GM12878 (cell line): ENCODE measurements around the gene ANKRD11. TPM values are rescaled to one million over a fixed set of nuclear protein-coding genes. Genes with fewer than 3 reads are reported as not detected.

Source experiments
- ATAC-seq: fragments of 200-7000 bp; cut with Tn5 transposase; 3 replicates; pipeline ENCODE4 v1.9.1; 2020; ENCODE audit warnings: mild to moderate bottlenecking, moderate library complexity
- BruUV-seq: library from RNA; stranded (reverse); fragments of 400-500 nt; replicated peaks from 2 replicates; lab custom pipeline; 2021; lab: Mats Ljungman, UMichigan
- CTCF ChIA-PET: fragments of 300-600 bp; sonication (Branson Sonifier 250); formaldehyde crosslinking; extraction: SDS; loops from one replicate; lab custom pipeline; 2021; ENCODE audit warnings: inconsistent platforms; lab: Yijun Ruan, JAX
- POLR2A ChIA-PET: fragments of 350-600 bp; formaldehyde crosslinking; extraction: SDS; loops from one replicate; lab custom pipeline; 2021; ENCODE audit warnings: inconsistent platforms; lab: Charles Lee
- RAD21 ChIA-PET: fragments of 300-600 bp; sonication (Branson Sonifier 250); formaldehyde crosslinking; loops from one replicate; lab custom pipeline; 2023; ENCODE audit warnings: antibody characterized with exemption; ENCODE audit not compliant: unreplicated experiment; lab: Charles Lee
- SMC1A ChIA-PET: fragments of 300-600 bp; sonication (Branson Sonifier 250); formaldehyde crosslinking; loops from one replicate; lab custom pipeline; 2023; ENCODE audit not compliant: unreplicated experiment, uncharacterized antibody; lab: Charles Lee
- DNase-seq: peaks from one replicate; pipeline ENCODE4 v3.0.0-alpha.2; 2011; ENCODE audit warnings: low read depth, low spot score
- FAIRE-seq: peaks from 3 replicates; lab custom pipeline; 2011; peaks lifted over from hg19 to GRCh38; lab: Jason Lieb, UNC
- H2AFZ ChIP-seq: 2 replicates; pipeline ENCODE4 v1.6.0; 2011; ENCODE audit warnings: low read depth, low read length, control low read depth; ENCODE audit not compliant: control insufficient read depth
- H3K27ac ChIP-seq: 2 replicates; pipeline ENCODE4 v1.5.1; 2011; ENCODE audit warnings: control low read depth; ENCODE audit not compliant: control insufficient read depth, insufficient read depth
- H3K27me3 ChIP-seq, 2 experiments: replicated peaks in 1 of 2; 2 replicates each; pipeline versions ENCODE4 v1.6.0 to v1.6.1; 2011; ENCODE audit warnings: low read length in 1 of 2; ENCODE audit not compliant: control insufficient read depth in 2 of 2, insufficient read depth in 2 of 2
- H3K36me3 ChIP-seq, 2 experiments: 2 replicates each; pipeline ENCODE4 v1.5.1; 2011; ENCODE audit warnings: low read length in 1 of 2; ENCODE audit not compliant: control insufficient read depth in 2 of 2, insufficient read depth in 2 of 2
- H3K4me1 ChIP-seq: 2 replicates; pipeline ENCODE4 v1.6.1; 2011; ENCODE audit warnings: mild to moderate bottlenecking, low read length, moderate library complexity, mixed read lengths; ENCODE audit not compliant: control insufficient read depth, insufficient read depth
- H3K4me2 ChIP-seq: 2 replicates; pipeline ENCODE4 v1.6.0; 2011; ENCODE audit warnings: control low read depth; ENCODE audit not compliant: control insufficient read depth, insufficient read depth
- H3K4me3 ChIP-seq: fragments of 200-600 bp; sonication (generic); 2 replicates; pipeline ENCODE4 v1.5.1; 2016
- H3K79me2 ChIP-seq: 2 replicates; pipeline ENCODE4 v1.6.0; 2011; ENCODE audit warnings: low read length; ENCODE audit not compliant: control insufficient read depth, insufficient read depth
- H3K9ac ChIP-seq: 2 replicates; pipeline ENCODE4 v1.8.0; 2011; ENCODE audit warnings: low read length, control low read depth, mixed read lengths; ENCODE audit not compliant: control insufficient read depth, insufficient read depth
- H3K9me3 ChIP-seq: replicated peaks from 3 replicates; pipeline ENCODE4 v1.5.1; 2011; ENCODE audit warnings: mild to moderate bottlenecking, low read length; ENCODE audit not compliant: control insufficient read depth, insufficient read depth
- H4K20me1 ChIP-seq: 2 replicates; pipeline ENCODE4 v1.6.0; 2011; ENCODE audit not compliant: control insufficient read depth, insufficient read depth
- BHLHE40 ChIP-seq, 2 experiments: fragments of 450-650 bp in 1 of 2; IDR thresholded peaks; 2 replicates each; pipeline ENCODE4 v1.6.1; 2011 to 2017; ENCODE audit warnings: low read depth in 2 of 2, borderline replicate concordance in 1 of 2, improper control_type of control experiment in 1 of 2, low read length in 1 of 2, mild to moderate bottlenecking in 1 of 2
- DPF2 ChIP-seq: fragments of 450-650 bp; IDR thresholded peaks from 2 replicates; pipeline ENCODE4 v1.6.1; 2017; ENCODE audit warnings: mild to moderate bottlenecking
- GATAD2B ChIP-seq: fragments of 450-650 bp; conservative IDR thresholded peaks from 2 replicates; pipeline ENCODE4 v1.6.1; 2017; ENCODE audit warnings: low read depth, mild to moderate bottlenecking, moderate library complexity
- HDAC6 ChIP-seq: fragments of 200-600 bp; sonication (generic); IDR thresholded peaks from one replicate; pipeline ENCODE4 v1.8.0; 2017; ENCODE audit warnings: antibody characterized with exemption; ENCODE audit not compliant: unreplicated experiment
- MEF2A ChIP-seq: IDR thresholded peaks from 2 replicates; pipeline ENCODE4 v1.6.1; 2011; ENCODE audit warnings: low read depth, mild to moderate bottlenecking, low read length, moderate library complexity; ENCODE audit not compliant: insufficient read depth
- MYB ChIP-seq: fragments of 150-350 bp; IDR thresholded peaks from 2 replicates; pipeline ENCODE4 v1.6.1; 2014; ENCODE audit warnings: mild to moderate bottlenecking, low read depth, low read length, borderline replicate concordance
- NFXL1 ChIP-seq: fragments of 450-650 bp; IDR thresholded peaks from 2 replicates; pipeline ENCODE4 v1.6.1; 2017; ENCODE audit warnings: antibody characterized with exemption, mild to moderate bottlenecking, borderline replicate concordance
- NR2F1 ChIP-seq: fragments of 450-650 bp; conservative IDR thresholded peaks from 2 replicates; pipeline ENCODE4 v1.6.1; 2017; ENCODE audit warnings: mild to moderate bottlenecking
- POLR2A ChIP-seq: IDR thresholded peaks from 2 replicates; pipeline ENCODE4 v1.6.1; 2011; ENCODE audit warnings: low read depth, mild to moderate bottlenecking, low read length
- WGBS: methylation state at CpG from one replicate; pipeline ENCODE4 v1.1.6; 2016; ENCODE audit warnings: low lambda C conversion rate; ENCODE audit not compliant: insufficient replicate concordance, insufficient coverage; ENCODE audit errors: missing lambda C conversion rate; 5-methylcytosine and 5-hydroxymethylcytosine counted together
- in situ Hi-C: fragments of 300-500 bp; cut with MboI; formaldehyde crosslinking; loops from 9 replicates; pipeline ENCODE4 v1.14.3; 2018; ENCODE audit warnings: mixed read lengths
- intact Hi-C: fragments of 100-400 bp; cut with micrococcal nuclease; formaldehyde crosslinking; loops from one replicate; pipeline ENCODE4 v1.14.2; 2022; ENCODE audit not compliant: unreplicated experiment
- polyA plus RNA-seq, 11 experiments: library from polyadenylated mRNA; depleted of rRNA in 4 of 11; unstranded in 6 of 11; stranded (reverse) in 5 of 11; fragments of >200 nt; fragmentation: Nextera tagmentation in 4 of 11; fragmentation: Illumina TruSeq in 1 of 11; extraction: Ambion mirVana in 4 of 11; extraction: Trizol in 1 of 11; gene quantifications; 1 replicate in 1 of 11; 2 replicates in 10 of 11; pipeline versions ENCODE4 v1.2.1 to v1.2.3, GENCODE V29; 2011 to 2016; ENCODE audit warnings: inconsistent platforms in 2 of 11, missing spikeins in 2 of 11, low read depth in 1 of 11
- total RNA-seq, 4 experiments: library from RNA; depleted of rRNA in 3 of 4; stranded (reverse); fragments of >200 nt in 3 of 4; fragmentation: Illumina TruSeq in 1 of 4; extraction: Trizol in 1 of 4; gene quantifications; 2 replicates each; pipeline versions ENCODE4 v1.2.1 to v1.2.3, GENCODE V29; 2013 to 2021

The ANKRD11 gene
- total and polyA plus RNA-seq, 10 of the 15 experiments (the other 5 are each of a cell fraction or from before 2014, with no cell fraction given): 5.1 to 103 (median 27.4) TPM

- Histone ChIP-seq H2AFZ (no peak overlapping the region), H3K36me3 (peaks cover 2 to 3% of the 10 kb centered on the region in 2 experiments; a peak in 2 of 4 replicates), H3K9ac (no peak overlapping the region), H3K79me2 (peaks cover 85% of the 10 kb centered on the region), H3K4me3 (no peak overlapping the region), H3K27ac (no peak overlapping the region)
- no TSS peak for BruUV-seq
- DNase-seq: no peak
- ChIA-PET CTCF (interaction anchor here (0.6 kb wide), 1 partner anchor 105 kb away, joined by 3 read pairs; no protein-coding TSS in a partner anchor), POLR2A (no interaction called here), RAD21 (no interaction called here)
- FAIRE-seq: no peak
- intact Hi-C loops: no loop called here
- WGBS: 95% methylated on average over 11 of the region's 11 CpGs
- peak; percentile 56 for TF ChIP-seq POLR2A
- no peak for TF ChIP-seq MYB
- TF ChIP-seq, all 136 proteins: peak for 1
- Histone ChIP-seq H4K20me1 (peaks cover 40% of the 10 kb centered on the region), H3K27me3 (no peaks in the 10 kb centered on the region), H3K4me2 (no peak overlapping the region), H3K9me3 (no peaks in the 10 kb centered on the region), H3K4me1 (peaks cover 42% of the 10 kb centered on the region)
- ATAC-seq: no peak
- SMC1A ChIA-PET: interaction anchor here (0.8 to 1.7 kb wide), 2 partner anchors 24 to 85 kb away, joined by 3 to 5 read pairs; no protein-coding TSS in a partner anchor
- in situ Hi-C loops: no loop called here
These were observed 152.4 kb downstream of the ANKRD11 start for GRCh38 chr16:89337965-89338364.

GRCh38 chr16:89335803-89336485, 154.4 kb downstream of the ANKRD11 start:
- 78% methylated on average over 16 of the region's 16 CpGs for WGBS
- peaks cover 42% of the 10 kb centered on the region for H3K4me1 ChIP-seq
- H3K79me2 ChIP-seq: peaks cover 87% of the 10 kb centered on the region
- POLR2A ChIA-PET: interaction anchor here (0.6 to 1.3 kb wide), 2 partner anchors 141 to 246 kb away, joined by 3 to 4 read pairs; no protein-coding TSS in a partner anchor
- peak overlapping the region; percentile 60 for H3K4me2 ChIP-seq
- no peak for FAIRE-seq
- H3K9ac ChIP-seq: no peak overlapping the region; the same call in 1 of the 2 replicates
- in situ Hi-C loops (no loop called here), intact Hi-C loops (no loop called here)
- peaks cover 36% of the 10 kb centered on the region for H4K20me1 ChIP-seq
- RAD21 ChIA-PET: interaction anchor here (0.7 to 2.2 kb wide), 9 partner anchors 21 to 227 kb away, joined by 3 to 9 read pairs (median 6); partner anchors contain the start of gene SPG7
- peak overlapping the region; percentile 48; the same call in 1 of the 2 replicates for H3K27ac ChIP-seq
- no peaks in the 10 kb centered on the region for H3K27me3 ChIP-seq
- H3K4me3 ChIP-seq: no peak overlapping the region
- CTCF ChIA-PET: interaction anchor here (1.0 to 1.2 kb wide), 5 partner anchors 21 to 222 kb away, joined by 3 to 6 read pairs (median 4); partner anchors contain the start of gene SPG7
- no peak for DNase-seq
- SMC1A ChIA-PET: interaction anchor here (1.6 to 2.0 kb wide), 2 partner anchors 15 to 153 kb away, joined by 5 read pairs; no protein-coding TSS in a partner anchor
- no peak for ATAC-seq
- H2AFZ ChIP-seq: no peak overlapping the region
- H3K9me3 ChIP-seq: no peaks in the 10 kb centered on the region
- BruUV-seq: no TSS peak
- TF ChIP-seq DPF2: no peak
- peak in 1 of 2 experiments; percentile 26; a peak in 1 of 4 replicates for TF ChIP-seq BHLHE40 (IDR thresholded peaks at IDR 0.05; ENCODE audit: borderline replicate concordance in 1 of 2, low read depth in 2 of 2, low read length in 1 of 2)
- TF ChIP-seq HDAC6: no peak
- TF ChIP-seq NFXL1: no peak
- TF ChIP-seq MEF2A: no peak
- TF ChIP-seq NR2F1: peak; percentile 30; the same call in 1 of the 2 replicates
- TF ChIP-seq GATAD2B: 0 out of 2 replicates have a peak, but pooled peaks have one; percentile 17
- H3K36me3 ChIP-seq: peaks cover 2 to 3% of the 10 kb centered on the region in 2 experiments; a peak in 2 of 4 replicates
